Glomerular visceral epithelial cell (primary cell): ENCODE data around the gene CEP104.

Source experiments
- DNase-seq: peaks from one replicate; pipeline ENCODE4 v3.0.0-alpha.2; 2016; ENCODE audit errors: extremely low spot score

Gene CEP104

DNA sequence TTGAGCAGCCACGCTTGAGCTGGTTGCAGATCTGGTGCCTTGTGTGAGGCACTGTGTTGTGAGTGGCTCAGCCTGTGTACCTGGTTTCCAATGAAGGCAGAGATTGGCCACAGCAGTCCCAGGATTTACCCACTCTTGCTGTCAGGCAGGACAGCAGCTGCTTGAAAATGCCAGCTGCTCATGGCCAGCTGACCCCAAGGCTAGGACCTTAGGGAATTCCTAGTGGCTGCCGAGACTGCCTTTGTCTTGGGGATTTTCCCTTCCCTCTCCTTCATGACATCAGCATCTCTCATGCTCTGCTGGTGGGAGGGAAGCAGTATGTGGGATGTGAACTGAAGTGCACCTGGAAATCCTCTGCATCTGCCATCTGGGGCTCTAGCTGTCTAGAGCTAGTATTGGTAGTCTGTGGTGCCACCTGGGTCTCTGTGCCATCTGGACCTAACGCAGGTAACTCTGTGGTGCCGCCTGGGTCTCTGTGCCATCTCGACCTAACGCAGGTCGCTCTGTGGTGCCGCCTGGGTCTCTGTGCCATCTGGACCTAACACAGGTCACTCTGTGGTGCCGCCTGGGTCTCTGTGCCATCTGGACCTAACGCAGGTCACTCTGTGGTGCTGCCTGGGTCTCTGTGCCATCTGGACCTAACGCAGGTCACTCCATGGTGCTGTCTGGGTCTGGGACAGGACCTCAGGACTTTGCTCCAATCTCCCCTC lies 56.9 kb downstream of the CEP104 start:
- DNase-seq = peak; percentile 31

DNA sequence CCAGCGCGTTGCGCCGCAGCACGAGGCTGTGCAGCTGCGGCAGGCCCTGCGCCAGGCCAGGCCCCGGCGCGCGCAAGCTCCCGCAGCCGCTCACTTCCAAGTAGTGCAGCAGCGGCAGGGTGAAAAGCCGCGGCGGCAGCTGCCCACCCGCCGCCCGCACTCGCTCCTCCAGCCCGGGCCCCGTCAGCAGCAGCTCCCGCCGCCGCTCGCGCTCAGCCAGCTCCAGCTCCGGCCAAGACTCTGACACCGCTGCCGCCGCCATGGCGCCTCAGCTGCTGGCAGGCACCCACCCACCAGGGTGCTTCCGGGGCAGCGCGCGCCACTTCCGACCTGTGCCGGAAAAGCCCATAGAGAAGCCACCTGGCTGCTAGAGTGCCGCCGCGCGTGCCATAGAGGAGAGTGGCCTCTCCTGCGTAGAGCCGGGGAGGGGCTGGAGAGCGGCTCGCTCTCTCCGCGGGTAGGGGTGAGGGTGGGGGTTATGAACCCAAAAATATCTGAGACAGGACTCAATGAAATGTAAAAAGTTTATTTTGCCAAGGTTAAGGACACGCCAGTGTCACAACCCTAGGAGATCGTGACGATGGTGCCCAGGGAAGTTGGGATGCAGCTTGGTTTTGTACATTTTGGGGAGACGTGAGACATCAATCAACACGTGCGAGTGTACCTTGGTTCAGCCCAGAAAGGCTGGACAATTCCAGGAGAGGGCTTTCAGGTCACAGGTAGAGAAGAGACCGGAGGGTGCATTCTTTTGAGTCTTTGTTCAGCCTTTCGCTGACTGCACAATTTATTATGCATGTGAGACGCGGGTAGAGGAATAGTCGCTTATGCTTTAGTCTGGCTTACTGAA lies 60.6 kb downstream of the CEP104 start, which contains the start of gene LRRC47:
Gene LRRC47 (minus strand): TSS at position 284 of the 847 bp plus-strand sequence. CDS start 22 bp downstream, at position 262.
- DNase-seq = peak; percentile 90

DNA sequence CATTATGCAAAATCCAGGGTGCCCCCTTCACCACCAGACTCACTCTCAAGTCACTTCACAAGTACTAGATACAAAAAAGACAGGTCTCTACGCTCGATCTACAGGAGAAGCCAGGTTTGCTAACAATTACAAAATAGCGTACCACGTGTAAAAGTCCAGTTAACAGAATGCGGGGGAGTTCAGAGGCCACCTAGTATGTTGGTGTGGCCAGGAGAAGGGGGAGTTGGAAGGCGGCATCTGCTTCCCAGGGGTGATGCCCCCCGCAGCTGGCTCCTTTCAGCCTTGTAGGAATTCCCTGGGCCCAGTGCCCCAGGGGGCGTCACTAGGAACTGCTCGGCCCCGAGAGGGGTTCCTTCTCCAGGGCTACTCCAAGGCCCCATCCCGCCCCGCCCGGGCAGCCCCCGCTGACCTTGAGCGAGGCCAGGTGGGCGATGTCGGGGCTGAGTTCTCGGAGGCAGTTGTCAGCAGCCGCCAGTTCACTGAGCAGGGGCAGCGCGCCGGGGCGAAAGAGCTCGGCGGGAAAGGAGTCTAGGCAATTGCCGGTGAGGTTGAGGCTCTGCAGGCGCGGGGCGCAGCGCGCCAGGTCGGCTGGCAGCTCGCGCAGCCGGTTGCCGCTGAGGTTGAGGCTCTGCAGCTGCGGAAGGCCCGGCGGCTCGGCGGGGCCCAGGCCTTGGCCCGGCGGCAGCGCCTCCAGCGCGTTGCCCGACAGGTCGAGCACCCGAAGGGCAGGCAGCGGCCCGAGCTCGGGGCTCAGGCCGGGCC lies 61.4 kb downstream of the CEP104 start:
- no peak for DNase-seq

DNA sequence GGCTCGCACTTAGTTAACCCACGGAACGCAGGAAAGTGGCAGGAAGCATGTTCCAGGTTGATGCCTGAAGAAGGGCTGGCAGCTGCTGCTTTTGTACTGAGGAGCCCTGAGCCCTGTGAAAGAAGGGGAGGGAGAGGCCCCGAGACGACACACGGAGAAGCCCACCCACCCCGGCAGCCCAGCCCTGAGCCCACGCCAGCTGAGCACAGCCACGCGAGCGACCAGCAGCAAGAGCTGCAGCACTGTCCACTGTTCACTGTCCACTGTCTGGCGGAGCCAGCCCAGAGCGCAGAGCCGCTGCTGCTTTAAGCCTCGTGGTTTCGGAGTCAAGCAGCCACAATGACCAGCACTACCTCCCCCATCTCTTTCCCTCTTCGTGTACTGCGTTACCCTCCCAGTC lies 66.1 kb downstream of the CEP104 start:
- DNase-seq = no peak

DNA sequence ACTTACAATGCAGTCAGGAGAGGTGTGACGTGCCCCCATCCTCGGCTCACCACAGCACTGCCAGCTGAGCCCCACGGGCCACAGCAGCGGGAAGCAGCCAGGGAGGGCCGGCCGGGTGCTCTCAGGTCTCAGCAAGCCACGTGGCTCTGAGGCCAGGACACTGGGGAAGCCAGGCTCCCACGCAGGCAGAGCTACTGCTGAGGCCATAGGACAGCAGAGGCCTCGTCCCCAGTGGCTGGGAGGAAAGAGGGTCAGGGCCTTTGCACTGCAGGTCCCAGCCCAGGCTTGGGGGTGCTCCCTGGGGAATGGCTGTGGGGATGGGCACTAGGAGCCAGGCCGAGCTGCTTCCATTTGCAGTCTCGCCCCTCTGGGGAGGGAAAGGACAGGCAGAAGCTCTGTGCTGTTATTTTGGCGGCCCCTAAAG lies 66.5 kb downstream of the CEP104 start:
- DNase-seq = no peak

DNA sequence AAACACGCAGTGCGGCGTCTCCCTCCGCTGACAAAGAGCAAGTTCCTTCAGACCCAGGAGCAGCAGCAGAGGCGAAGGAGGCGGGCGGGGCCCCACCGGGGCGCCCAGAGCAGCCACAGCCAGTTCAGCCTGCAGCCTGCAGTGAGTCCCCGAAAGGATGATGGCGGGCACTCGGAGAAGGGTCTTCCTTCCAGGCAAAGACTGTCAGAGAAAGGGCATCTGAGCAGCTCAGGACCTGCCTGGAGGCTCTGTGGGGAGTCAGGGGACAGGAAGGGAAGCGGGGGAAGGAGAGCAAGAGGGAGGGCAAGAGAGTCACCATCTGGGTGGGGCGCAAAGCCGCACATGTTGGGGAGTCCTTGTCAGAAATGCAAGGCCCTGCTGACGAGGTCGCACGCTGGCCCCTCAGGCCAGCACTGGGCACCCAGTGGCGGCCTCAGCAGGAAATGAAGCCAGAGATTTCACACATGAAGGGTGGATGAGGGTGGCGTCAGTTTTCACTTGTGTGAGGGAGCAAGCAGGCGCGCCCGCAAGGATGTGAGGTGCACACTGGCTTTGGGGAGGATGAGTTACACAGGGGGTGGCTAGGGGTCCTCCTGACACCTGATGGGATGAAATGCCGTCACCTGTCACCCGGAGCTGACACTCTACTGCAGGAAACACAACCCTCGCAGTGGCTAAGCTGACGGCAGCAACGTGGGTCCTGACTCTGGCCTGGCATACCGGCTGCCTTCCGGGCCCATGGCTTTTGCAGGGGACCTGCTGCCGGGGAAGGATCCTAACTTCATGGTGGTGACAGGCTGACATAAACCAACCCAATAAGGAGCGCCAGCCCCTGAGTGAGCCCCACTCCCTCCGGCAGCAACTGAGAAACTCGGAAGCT lies 67.3 kb downstream of the CEP104 start:
- no peak for DNase-seq

DNA sequence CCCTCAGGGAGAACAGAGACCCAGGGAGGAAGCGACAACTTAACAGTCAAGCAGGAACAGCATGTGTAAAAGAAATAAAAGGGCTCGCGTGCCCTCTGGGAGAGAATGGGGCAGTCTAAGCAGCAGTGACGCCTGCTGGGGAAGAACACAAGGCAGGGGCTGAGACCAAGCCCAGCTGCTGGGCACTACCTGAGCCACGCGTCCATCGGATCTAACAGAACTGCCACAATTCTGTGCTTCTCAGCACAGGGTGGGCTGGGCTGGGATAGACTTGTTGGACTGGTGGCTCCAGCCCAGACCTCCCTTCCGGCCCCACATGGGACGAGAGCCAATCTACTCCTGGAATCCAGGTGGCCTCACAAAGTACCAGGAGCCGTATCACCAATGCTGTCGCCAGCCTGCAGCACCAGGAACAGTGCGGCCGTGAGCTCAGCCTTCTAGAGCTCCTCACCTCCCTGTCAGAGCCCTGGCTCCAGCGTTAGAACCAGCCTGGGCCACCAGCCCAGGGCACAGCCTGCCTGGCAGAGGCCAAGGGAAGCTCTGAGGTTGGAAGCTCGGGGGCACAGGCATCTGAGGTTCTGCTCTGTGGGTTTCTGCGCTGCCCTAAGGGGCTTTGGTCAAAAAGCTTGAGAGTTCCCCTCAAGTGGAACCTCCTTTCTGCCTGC lies 68.1 kb downstream of the CEP104 start:
- no peak for DNase-seq

DNA sequence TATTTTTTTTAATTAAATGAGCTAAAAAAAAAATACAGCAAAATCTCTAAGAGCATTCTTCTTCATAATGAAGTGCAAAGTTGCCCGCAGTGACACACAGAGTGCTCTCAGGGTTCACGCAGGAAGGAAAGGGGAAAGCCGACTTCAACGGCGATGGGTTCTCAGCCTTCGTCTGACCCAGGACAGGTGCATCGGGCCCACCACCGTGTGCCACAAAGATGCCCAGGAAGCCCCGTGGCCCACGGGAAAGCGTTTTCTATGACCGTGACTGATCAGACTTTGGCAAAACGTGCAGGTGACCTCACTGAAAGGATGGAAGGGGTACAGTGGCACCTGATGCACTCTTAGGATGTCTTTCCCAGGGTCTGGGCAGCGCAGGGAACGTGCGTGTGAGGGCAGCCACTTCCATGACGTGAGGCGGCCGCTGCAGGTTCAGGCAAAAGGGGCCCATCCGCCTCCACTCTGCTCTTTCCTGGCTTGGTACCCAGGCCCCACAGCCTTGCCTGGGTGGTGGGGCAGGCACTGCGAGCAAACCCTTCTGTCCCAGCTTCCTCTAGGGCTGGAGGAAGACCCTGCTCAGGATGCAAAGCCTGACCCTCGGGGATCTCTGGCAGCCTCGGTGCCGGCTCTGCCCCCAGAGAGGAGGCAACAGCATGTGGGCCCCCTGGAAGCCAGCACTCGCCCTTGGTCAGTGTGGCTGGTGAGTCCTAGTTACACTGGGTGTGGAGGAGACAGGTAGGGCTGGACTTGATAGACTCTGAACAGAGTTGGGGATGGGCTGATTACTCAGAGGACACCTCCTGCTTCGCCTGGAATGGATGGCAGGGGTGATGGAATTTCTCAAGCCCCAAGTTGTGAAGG lies 69.0 kb downstream of the CEP104 start:
- no peak for DNase-seq

DNA sequence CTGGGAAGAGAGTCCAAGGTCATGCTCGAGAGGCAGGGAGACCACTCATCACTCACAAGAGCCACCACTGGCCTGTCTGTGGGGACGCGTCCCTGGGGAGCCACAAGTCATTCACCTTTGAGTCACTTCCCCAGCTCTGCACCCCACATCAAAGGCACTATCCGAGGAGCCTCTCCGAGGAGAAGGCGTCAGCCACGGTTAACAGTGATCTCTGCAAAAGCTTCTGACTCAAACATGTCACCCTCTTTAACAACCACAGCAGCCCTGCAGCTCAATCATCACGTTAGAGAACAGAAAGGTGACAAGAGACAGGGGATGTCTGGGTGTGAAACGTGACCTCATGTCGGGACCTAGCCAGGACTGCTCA lies 69.7 kb downstream of the CEP104 start:
- no peak for DNase-seq

DNA sequence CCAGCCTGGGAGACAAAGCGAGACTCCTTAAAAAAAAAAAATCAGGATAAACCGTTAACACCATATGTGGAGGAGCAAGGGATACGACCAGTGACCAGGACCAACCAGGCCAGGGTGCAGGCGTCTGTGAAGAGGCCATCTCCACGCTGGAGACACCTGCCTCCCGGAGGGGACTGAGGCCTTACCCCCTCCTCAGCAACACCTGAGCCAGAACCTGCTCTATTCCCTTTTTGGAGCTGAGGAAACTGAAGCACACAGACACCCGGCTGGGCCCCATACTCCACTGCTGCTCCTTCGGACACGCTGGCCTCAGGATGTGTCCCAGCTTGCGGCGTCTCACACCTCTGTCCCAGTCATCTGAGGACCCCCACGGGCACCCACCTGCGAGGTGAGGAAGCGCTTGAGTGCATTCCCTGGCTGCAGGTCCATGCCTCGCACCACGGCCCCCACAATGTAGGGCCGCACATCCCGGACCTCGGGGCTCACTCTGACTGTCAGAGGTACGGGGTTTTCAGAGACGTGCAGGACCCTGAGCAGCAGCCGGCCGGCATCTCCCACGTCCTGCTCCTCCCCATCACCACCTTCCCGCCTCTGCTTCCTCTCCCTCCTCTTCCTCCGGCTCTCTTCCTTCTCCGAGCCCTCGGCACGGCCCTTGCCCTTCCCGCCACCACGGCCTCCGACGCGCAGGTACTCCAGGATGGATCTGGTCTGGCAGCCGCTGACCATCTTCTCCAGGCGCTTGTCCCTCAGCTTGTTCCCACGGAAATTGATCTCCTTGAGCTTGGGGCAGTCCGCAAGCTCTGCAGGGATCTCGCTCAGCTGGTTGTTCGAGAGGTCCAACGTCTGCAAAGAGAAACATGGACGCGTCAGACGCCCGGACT lies 70.3 kb downstream of the CEP104 start:
- no peak for DNase-seq

DNA sequence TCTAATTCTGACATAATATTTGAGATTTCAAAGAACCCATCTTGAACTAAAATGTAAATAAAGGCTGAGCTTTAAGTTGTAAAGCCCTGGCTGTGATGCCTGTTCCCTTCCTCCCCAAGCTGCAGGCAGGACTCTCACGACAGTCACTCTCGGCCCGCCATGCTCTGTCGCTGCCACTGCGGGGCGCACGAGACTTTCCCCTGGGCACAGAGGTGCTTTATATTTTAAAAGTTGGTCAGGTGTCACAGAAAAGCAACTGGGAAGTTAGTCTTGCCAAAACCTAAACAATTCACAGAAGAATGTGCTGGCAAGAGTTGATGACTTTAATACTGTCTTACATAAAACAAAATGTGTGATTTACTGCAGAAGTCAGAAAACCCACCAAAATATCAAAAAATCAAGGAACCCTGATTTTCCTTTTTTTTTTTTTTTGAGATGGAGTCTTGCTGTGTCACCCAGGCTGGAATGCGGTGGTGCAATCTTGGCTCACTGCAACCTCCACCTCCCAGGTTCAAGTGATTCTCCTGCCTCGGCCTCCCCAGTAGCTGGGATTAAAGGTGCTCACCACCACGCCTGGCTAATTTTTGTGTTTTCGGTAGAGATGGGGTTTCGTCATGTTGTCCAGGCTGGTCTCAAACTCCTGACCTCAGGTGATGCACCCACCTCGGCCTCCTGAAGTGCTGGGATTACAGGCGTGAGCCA lies 71.4 kb downstream of the CEP104 start:
- DNase-seq = no peak

DNA sequence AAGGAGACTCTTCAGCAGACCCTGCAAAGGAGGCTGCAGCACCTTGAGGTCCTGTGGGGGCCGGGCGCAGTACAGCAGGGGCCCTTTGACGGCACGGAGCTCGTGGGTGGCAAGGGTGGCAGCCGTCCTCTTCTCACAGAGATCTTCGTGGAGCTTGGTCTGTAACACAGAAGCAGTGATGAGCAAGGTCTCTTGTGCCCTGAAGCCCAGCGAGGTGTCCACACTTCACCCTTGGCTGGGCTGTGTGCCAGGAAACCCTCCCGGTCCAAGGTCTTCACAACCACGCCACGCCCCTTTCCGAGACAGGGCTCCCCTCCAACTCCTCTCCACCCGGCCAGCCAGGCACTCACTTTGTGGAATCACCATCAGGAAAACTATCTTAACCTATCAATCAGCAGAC lies 72.0 kb downstream of the CEP104 start:
- no peak for DNase-seq

DNA sequence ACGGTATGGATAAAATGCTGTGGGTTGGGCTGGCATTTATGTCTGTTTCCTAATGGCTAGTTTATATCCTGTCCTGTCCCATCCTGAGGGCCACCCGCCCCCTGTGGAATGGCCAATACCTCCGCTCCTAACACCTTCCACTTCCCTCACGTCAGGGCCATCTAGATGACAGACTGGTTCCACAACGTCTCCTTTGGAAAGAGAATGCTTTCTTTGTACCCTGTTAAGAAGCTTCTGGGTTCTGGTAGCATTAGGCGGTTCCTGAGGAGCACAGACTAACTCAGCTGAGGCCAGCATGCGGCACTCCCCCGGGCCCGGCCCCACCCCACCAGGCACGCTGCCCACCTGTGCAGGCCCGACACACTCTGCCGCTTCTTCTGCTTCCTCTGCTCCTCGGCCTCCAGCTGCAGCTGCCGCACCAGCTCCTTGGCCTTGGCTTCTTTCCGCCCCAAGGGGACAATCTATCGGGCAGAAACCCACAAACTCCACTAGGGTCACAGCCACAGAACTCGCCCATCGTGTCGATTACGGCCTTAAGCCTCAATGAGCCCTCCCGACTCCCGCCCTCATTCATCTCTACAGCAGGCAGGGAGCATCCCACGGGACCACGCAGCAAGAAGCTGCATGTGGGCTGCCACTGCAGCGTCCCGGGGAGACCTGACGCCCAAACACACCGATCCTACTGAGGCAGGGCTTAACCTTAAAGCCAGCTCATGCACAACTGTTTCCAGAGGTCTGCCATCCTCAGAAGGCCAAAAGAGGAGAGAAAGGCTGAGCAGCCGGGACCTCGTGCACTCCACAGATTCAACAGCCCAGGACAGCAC lies 73.1 kb downstream of the CEP104 start:
- no peak for DNase-seq

DNA sequence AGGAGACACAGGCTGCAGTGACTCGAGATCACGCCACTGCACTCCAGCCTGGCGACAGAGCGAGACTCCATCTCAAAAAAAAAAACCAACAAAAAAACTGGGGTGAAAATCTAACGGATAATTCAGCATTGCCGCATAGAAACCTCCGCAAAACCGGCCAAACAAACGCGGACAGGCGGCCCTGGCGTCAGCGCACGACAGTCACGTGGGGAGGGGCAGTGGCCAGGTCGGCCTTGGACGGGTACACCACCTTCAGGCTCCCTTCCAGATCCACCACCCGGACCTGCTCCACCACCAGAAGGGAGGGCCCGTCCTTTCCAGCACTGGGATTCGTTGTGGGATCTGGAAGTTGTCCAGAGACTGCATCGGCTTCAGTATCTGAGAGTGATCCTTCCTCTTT lies 76.1 kb downstream of the CEP104 start:
- no peak for DNase-seq

DNA sequence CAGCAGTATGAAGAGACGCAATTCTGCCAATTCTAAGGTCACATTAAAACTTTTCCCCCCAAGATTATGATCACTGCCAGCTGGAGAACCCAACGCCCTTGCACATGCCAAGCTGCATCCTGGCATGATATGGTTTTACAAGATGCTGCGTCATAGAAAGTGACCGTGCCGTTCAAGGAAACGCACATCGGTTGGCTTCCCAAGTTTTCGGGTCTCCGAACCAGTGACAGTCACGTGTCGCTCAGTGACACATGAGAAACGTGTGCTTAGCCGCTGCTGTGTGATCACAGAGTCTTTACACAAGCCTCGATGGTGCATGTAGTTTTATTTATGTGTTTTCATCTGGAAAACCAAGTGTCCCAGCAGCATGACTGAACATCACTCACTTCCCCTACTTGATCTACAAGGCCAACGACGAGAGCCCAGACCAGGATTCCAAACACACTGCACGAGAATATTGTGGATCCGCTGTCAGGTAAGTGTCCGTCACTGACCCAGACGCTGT lies 77.0 kb downstream of the CEP104 start:
- no peak for DNase-seq

DNA sequence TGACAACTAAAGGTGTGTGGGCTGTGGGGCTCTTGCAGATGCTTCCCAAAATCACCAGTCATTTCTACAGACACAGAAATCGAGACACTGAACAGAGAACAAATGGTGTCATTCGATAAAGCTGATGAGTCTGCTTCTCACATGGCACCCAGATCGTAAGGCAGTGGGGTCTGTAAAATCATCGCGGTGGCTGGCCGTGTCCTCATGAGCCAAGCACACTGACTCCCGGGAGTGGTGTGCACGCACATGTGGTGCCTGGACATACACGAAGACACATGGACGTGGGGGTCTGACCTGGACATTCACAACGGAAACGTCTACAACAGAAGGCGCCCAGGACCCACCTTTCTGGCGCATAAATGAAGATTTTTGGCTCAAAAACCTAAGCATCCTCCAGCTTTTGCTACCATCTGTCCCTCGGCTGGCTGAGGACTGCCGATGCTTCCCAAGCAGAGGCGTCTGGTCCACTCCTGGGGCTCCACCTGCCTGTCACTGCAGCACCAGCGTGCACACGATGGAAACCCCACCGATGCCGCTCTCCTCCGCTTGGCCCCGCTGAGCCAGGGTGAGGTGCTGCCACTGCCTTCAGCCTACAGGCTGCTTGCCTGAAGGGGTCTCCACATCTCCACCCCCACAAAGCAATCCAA lies 77.6 kb downstream of the CEP104 start:
- no peak for DNase-seq
